ENCODE data around the gene PILRA. TPM values are rescaled to one million over a fixed set of nuclear protein-coding genes. Genes with fewer than 3 reads are reported as not detected.
"Not testable (repeated sequence)": the region's sequence is repeated elsewhere in the genome, so short reads cannot be mapped to it uniquely, and the experiment has no call there.

PILRA gene
- polyA plus RNA-seq, 3 donors: 4.7 to 8.0 (median 6.6) TPM

DNA sequence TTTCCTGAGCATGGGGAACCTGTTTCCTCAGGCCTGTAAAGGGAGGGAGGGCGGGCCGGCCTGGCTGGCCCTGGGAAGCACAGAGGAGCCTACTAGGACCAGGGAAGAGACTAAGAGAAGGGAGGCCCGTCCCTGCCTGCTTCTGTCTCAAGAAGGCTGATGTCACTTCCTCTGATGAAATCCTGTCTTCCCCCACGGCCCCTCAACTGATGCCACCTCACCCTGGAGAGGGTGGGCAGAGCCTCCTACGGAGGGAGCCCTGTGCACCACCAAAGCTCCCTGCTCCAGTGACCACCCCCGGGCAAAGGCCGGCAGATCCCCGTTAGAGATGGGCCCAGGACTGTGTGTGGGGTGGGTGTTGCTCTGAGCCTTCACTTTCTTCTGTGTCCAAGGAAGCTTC, 1.0 kb upstream of the PILRA start:
- DNase-seq (ENCODE audit: extremely low read depth in 1 of 11, low read depth in 9 of 11, low spot score in 4 of 11): no peak

DNA sequence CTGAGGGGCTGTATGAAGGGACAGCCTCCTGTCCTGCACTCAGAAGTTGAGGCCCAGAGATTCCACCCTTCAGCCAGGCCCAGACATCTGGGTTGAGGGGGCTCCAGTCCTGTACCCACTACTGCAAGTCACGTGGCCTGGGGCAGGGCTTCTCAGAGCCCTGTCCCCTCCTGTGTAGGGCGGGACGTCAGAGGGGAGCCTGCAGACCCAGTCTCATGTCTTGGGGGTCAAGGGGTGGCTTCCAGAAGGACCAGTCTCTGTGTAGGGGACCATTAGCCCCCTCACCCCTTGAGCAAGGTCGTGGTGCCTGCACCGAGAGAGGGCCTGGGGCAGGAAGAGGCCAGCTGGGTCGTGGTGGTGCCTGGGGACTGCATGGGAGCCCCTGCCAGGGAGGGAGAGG, 593 bp upstream of the PILRA start:
- no peak for DNase-seq (ENCODE audit: extremely low read depth in 1 of 11, low read depth in 9 of 11, low spot score in 4 of 11)

DNA sequence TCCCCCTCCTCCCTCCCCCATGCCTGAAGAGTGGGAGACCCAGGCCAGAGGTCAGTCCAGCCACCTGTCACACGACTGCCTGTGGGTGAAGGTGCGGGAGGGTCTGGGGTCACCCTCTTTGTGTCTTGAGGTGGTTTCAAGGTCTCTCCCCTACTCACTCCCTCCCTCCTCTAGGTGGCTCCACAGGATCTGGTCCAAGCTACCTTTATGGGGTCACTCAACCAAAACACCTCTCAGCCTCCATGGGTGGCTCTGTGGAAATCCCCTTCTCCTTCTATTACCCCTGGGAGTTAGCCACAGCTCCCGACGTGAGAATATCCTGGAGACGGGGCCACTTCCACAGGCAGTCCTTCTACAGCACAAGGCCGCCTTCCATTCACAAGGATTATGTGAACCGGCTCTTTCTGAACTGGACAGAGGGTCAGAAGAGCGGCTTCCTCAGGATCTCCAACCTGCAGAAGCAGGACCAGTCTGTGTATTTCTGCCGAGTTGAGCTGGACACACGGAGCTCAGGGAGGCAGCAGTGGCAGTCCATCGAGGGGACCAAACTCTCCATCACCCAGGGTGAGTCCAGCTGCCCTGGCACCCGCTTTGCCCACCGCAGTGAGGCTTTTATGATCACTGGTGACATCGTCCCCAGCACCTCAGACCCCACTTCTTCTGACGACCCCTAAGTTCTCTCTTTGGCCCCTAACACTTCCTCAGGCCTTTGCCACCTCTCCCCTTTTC, 747 bp downstream of the PILRA start:
- peak in 2 of 11 donors; percentile 9 to 13 for DNase-seq (ENCODE audit: extremely low read depth in 1 of 11, low read depth in 9 of 11, low spot score in 4 of 11)

DNA sequence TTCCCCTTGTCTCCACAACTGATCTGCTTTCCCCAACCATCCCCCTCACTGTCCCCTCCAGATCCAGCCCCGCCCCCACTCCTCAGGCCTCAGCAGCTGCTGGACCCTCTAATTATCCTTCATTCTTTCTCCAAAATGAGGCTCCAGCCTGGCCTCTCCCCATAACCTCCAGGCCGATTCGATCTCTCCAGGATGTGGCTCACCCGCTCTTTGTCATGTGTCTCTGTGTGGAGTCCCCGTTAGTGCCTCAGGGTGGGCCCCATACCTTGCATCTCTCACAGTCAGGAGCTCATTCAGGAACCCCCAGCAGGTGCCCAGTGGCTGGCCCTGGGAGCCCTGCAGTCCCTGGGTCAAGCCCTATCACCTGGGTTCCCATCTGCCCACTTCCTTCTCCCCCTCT, 1.3 kb downstream of the PILRA start:
- no peak for DNase-seq (ENCODE audit: extremely low read depth in 1 of 11, low read depth in 9 of 11, low spot score in 4 of 11)

DNA sequence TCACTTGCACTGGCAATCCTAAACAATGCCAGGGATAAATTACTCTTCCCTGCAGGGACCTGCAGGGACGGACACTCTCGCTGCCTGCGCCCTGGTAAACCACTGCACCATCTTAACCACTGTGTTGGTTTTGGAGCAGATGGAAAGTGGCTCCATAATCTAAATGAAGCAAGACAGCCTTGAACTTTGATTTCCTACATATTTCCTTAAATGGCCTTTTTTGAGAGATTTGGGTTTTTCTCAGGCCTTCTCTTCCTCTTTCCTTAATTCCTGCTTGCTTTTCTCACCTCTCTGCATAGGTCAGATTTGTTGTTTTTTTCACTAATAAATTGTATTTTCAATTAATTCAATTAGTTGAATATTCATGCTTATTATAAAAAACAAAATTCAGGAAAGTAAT, 2.8 kb downstream of the PILRA start:
- DNase-seq (ENCODE audit: extremely low read depth in 1 of 11, low read depth in 9 of 11, low spot score in 4 of 11): no peak

DNA sequence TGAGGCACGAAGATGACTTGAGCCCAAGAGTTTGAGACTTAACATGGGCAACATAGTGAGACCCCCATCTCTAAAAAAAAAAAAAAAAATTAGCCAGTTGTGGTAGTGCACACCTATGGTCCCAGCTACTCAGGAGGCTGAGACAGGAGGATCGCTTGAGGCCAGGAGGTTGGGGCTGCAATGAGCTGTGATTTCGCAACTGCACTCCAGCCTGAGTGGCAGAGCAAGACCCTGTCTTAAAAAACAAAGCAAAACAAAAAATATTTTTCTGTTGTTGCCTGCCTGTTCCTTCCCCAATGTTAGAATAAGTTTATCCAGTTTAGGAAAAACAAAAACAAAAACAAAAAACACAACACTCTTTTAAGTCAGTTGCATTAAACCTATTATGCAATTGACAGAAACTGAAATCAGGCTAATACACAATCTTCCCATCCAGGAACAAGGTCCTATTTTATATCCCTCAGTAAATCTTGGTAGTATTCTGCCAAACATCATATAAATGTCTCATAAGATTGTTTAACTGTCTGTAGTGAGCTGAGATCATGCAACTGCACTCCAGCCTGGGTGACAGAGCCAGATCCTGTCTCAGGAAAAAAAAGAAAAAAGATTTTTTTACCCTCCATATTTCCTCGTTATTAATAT, 4.9 kb downstream of the PILRA start:
- no peak for DNase-seq (ENCODE audit: extremely low read depth in 1 of 11, low read depth in 9 of 11, low spot score in 4 of 11)

DNA sequence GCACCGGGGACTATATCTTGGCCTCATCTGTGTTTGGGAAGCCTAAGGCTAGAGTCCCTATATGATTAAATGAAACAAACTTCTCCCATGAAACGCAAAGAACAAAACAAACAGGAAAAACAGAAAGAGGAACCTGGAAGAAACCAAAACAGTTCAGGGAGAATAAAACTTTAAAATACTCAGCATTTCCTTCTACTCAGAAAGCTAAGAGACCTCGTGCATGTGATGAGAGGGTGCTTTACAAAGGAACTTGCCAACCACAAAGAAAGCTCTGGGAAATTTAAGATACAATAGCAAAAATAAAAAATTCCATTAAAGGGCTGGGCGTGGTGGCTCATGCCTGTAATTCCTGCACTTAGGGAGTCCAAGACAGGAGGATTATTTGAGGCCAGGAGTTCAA, 6.9 kb downstream of the PILRA start:
- no peak for DNase-seq (ENCODE audit: extremely low read depth in 1 of 11, low read depth in 9 of 11, low spot score in 4 of 11)

DNA sequence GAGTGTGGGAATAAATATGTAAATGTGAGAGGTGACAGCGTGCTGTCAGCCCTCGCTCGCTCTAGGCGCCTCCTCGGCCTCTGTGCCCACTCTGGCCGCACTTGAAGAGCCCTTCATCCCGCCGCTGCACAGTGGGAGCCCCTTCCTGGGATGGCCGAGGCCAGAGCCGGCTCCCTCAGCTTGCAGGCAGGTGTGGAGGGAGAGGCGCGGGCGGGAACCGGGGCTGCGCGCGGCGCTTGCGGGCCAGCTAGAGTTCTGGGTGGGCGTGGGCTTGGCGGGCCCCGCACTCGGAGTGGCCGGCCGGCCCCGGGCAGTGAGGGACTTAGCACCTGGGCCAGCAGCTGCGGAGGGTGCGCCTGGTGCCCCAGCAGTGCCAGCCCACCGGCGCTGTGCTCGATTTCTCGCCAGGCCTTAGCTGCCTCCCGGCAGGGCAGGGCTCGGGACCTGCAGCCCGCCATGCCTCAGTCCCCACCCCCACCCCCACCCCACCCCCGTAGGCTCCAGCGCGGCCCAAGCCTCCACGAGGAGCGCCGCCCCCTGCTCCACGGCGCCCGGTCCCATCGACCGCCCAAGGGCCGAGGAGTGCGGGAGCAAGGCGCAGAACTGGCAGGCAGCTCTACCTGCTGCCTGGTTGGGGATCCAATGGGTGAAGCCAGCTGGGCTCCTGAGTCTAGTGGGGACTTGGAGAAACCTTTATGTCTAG, 8.4 kb downstream of the PILRA start:
- DNase-seq (ENCODE audit: extremely low read depth in 1 of 11, low read depth in 9 of 11, low spot score in 4 of 11): not testable (repeated sequence)

DNA sequence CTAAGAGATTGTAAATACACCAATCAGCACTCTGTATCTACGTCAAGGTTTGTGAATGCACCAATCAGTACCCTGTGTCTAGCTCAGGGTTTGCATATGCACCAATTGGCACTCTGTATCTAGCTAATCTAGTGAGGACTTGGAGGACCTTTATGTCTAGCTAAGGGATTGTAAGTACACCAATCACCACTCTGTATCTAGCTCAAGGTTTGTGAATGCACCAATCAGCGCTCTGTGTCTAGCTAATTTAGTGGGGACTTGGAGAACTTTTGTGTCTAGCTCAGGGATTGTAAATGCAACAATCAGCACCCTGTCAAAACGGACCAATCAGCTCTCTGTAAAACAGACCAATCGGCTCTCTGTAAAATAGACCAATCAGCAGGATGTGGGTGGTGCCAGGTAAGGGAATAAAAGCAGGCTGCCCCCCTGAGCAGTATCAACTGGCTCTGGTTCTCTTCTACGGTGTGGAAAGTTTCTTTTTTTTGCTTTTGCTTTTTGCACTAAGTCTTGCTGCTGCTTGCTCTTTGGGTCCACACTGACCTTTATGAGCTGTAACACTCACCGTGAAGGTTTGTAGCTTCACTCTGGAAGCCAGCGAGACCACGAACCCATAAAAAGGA, 9.1 kb downstream of the PILRA start:
- DNase-seq (ENCODE audit: extremely low read depth in 1 of 11, low read depth in 9 of 11, low spot score in 4 of 11): not testable (repeated sequence)

DNA sequence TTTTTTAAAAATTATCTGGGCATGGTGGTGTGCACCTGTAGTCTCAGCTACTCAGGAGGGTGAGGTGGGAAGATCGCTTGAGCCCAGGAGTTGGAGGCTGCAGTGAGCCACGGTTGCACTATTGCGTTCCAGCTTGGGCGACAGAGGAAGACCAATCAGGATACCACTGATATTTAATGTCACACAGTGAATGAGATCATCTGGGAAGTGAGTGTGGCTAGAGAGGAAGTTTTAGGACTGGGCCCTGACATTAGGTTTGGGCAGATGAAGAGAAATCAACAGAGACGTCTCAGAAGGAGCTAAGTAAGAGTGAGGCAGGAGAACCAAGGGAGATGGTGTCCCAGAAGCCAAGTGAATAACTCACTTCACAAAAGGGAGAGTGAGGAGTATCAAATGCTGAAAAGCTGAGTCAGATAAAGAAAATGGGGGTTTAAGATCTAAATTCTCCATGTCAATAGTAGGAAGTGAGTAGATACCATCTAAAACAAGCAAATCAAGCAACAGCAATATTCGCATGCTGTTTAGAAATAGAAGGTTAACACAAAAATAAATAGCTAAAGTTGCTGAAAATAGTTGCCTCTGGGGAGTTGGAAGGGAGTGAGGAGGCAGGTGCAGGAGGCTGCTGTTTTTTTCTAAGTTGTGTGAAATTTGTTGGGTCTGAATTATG, 11.5 kb downstream of the PILRA start:
- no peak for DNase-seq (ENCODE audit: extremely low read depth in 1 of 11, low read depth in 9 of 11, low spot score in 4 of 11)

DNA sequence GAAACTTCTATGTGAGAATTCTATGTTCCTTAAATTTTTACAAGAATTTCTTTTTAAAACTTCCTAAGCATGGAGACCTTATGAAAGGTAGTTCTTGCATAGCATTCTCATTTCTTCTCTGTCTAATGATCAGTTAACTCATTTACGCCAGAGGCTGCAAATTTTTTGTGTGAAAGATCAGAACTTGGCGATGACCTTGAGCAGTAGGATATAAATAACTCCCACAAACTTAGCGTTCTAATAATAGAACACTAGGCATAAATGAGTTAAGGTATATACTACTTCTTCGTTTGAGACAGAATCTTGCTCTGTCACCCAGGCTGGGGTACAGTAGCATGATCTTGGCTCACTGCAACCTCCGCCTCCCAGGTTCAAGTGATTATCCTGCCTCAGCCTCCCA, 13.7 kb downstream of the PILRA start:
- DNase-seq (ENCODE audit: extremely low read depth in 1 of 11, low read depth in 9 of 11, low spot score in 4 of 11): no peak

DNA sequence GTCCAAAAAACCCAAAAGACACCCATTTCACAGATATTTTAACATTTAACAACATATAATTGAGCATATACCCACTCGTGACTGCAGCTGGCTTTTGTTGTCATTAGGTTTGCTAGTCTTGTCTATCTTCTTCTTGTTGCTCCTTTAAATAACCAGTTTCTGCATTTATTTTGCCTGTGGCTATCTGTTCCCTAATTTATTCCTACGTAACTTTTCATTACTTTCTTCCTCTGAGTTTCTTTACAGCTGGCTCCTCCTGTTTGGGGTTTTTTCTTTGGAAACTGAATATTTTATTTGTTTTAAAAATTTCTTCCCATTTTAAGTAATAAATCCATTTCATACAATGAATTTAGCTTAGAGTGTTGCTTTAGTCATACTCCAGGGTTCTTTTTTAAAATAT, 14.4 kb downstream of the PILRA start:
- no peak for DNase-seq (ENCODE audit: extremely low read depth in 1 of 11, low read depth in 9 of 11, low spot score in 4 of 11)

DNA sequence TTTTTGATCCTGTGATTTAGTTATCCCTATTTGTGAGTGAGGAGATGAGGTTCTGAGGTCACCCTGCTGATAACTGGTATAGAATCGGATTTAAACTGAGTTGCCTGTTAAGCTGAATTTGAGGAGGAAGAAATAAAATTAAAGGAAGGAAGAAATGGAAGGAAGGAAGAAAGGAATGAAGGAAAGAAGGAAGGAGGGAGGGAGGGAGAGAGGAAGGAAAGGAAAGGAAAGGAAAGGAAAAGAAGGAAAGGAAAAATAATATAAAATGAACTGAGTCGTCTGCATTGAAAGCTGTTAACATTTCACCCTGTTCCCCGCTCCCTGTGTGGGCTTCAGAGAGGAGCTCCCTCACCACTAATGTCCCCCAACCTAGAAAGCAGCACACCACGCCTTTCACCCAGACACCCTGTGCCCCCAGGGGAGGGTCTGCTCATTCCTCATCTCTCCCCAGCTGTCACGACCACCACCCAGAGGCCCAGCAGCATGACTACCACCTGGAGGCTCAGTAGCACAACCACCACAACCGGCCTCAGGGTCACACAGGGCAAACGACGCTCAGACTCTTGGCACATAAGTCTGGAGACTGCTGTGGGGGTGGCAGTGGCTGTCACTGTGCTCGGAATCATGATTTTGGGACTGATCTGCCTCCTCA, 16.3 kb downstream of the PILRA start:
- DNase-seq (ENCODE audit: extremely low read depth in 1 of 11, low read depth in 9 of 11, low spot score in 4 of 11): no peak

DNA sequence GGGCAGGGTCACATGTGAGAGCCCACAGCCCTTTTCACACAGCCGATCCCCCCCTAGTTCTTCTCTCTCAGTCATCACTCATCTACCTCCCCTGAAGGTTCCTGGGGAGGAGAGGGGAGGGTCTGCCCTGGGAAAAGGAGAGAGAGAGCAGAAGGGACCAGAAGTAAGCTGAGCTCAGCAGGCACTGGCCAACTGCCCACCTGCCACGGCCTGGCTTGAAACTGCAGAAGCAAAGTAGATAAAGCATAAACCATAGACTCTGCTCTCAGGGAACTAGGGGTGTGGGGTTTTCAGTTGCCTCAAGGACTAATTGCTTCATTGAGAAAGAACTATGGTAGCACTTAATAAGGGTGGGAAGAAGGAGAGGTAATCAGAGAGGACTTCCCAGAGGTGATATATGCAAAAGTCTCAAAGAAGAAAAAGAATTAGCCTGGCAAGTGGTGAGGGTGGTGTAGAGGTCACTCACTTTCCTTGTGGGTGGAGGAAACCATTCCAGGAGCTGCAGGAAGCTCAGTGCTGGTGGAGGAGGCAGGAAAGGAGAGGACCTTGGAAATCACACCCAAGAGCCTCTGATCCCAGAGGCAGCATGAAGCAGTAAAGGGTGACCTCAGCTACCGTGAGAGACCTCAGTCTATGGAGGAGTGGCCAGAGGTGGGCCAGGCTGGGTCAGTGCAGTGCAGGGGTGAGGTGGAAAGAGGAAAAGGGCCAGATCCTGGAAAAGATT, 17.2 kb downstream of the PILRA start:
- DNase-seq (ENCODE audit: extremely low read depth in 1 of 11, low read depth in 9 of 11, low spot score in 4 of 11): no peak

DNA sequence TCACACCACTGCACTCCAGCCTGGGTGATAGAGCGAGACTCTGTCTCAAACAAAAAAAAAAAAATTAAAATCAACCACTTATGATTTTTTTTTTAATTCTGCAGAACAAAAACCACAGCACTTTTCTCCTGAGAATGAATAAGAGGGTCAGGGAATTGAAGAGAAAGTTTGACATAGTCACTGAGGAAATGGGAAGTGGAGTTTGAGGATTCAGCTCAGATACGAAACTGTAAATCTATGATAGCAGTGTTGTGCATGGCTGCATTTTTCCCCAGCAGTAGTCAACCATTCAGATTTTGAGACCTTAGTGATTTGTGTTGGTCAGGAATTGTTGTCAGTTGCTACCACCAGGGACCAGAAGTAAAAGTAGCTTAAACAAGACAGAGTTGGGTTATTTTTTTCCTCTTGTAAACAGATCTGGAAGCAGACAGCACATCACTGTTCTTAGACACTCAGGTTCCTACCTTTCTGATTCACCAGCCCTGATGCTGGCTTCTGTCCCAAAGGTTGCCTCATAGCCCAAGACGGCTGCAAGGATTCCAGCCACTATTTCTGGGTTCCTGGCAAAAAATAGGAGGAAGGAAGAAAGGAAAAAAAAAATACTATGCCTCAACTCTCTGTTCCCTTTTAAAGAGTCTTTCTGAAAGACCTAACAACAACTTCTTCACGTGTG, 20.1 kb downstream of the PILRA start:
- DNase-seq (ENCODE audit: extremely low read depth in 1 of 11, low read depth in 9 of 11, low spot score in 4 of 11): no peak

DNA sequence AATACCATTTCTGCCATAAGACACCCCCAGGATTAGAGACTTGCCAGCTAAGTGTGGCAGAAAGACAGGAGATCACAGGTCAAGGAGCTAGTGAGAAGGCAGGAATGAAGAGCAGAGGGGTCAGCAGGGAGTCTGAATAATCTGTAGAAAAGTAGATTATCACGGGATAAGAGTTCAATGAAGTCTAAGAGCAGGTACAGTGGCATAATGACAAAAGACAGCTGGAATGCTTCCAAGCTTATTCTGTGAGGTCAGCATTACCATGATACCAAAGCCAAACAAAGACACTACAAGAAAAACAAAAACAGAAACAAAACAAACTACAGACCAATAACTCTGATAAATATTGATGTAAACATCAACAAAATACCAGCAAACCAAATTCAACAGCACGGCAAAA, 20.8 kb downstream of the PILRA start:
- no peak for DNase-seq (ENCODE audit: extremely low read depth in 1 of 11, low read depth in 9 of 11, low spot score in 4 of 11)

DNA sequence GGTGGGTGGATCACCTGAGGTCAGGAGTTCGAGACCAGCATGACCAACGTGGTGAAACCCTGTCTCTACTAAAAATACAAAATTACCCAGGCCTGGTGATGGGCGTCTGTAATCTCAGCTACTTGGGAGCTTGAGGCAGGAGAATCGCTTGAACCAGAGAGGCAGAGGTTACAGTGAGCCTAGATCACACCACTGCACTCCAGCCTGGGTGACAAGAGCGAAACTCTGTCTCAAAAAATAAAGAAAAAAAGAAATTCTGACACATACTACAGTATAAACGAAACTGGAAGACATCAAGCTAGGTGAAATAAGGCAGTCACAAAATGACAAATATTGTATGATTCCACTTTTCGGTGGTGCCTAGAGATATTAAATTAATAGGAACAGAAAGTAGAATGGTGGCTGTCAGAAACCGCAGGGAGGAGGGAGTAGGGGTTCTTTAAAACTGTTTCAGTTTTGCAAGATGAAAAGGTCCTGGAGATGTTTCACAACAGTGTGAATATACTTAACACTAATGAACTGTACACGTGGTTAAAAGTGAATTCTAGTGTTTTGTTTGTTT, 23.2 kb downstream of the PILRA start:
- no peak for DNase-seq (ENCODE audit: extremely low read depth in 1 of 11, low read depth in 9 of 11, low spot score in 4 of 11)
